ENCODE measurements around the gene THBD.

THBD gene

GRCh38 chr20:23087587-23088251 lies 38.2 kb upstream of the THBD start:
- Mint-ChIP-seq H3K9me3 (no peaks in the 10 kb centered on the region), H3K27ac (no peak overlapping the region), H3K4me3 (no peak overlapping the region), H3K27me3 (peaks cover 31% of the 10 kb centered on the region), H3K4me1 (no peaks in the 10 kb centered on the region), H3K36me3 (no peaks in the 10 kb centered on the region)
- peak; percentile 14 for ATAC-seq

- Mint-ChIP-seq H3K27ac (no peak overlapping the region), H3K4me1 (no peaks in the 10 kb centered on the region), H3K27me3 (peaks cover 31% of the 10 kb centered on the region), H3K4me3 (no peak overlapping the region), H3K9me3 (no peaks in the 10 kb centered on the region), H3K36me3 (no peaks in the 10 kb centered on the region)
- ATAC-seq: no peak
Observed at GRCh38 chr20:23086931-23087411, 37.5 kb upstream of the THBD start.

GRCh38 chr20:23086056-23086566 lies 36.6 kb upstream of the THBD start, which contains the start of gene CD93:
CD93 (minus strand) TSS chr20:23086324; CDS start chr20:23086192, 132 bp downstream.
- Mint-ChIP-seq H3K36me3 (no peaks in the 10 kb centered on the region), H3K4me3 (no peak within 1 kb of the TSS), H3K4me1 (no peaks in the 10 kb centered on the region), H3K9me3 (no peaks in the 10 kb centered on the region), H3K27me3 (peaks cover 31% of the 10 kb centered on the region), H3K27ac (no peak within 1 kb of the TSS)
- ATAC-seq: no peak

- no peaks in the 10 kb centered on the region for H3K9me3 Mint-ChIP-seq
- ATAC-seq: no peak
- H3K4me3 Mint-ChIP-seq: no peak overlapping the region
- peaks cover 31% of the 10 kb centered on the region for H3K27me3 Mint-ChIP-seq
- H3K4me1 Mint-ChIP-seq: no peaks in the 10 kb centered on the region
- no peaks in the 10 kb centered on the region for H3K36me3 Mint-ChIP-seq
- no peak overlapping the region for H3K27ac Mint-ChIP-seq
Observed at GRCh38 chr20:23085436-23086055, 36.1 kb upstream of the THBD start.

- Mint-ChIP-seq H3K4me3 (no peak overlapping the region), H3K27ac (no peak overlapping the region), H3K4me1 (no peaks in the 10 kb centered on the region), H3K9me3 (no peaks in the 10 kb centered on the region), H3K27me3 (peaks cover 31% of the 10 kb centered on the region), H3K36me3 (no peaks in the 10 kb centered on the region)
- no peak for ATAC-seq
Observed at GRCh38 chr20:23084845-23085365, 35.4 kb upstream of the THBD start.

GRCh38 chr20:23084282-23084844 lies 34.9 kb upstream of the THBD start:
- Mint-ChIP-seq H3K27me3 (peaks cover 31% of the 10 kb centered on the region), H3K9me3 (no peaks in the 10 kb centered on the region), H3K27ac (no peak overlapping the region), H3K4me3 (no peak overlapping the region), H3K36me3 (no peaks in the 10 kb centered on the region), H3K4me1 (no peaks in the 10 kb centered on the region)
- ATAC-seq: no peak

GRCh38 chr20:23083553-23084220 lies 34.2 kb upstream of the THBD start:
- Mint-ChIP-seq H3K9me3 (no peaks in the 10 kb centered on the region), H3K4me1 (no peaks in the 10 kb centered on the region), H3K36me3 (no peaks in the 10 kb centered on the region), H3K27me3 (peaks cover 28% of the 10 kb centered on the region), H3K27ac (no peak overlapping the region), H3K4me3 (no peak overlapping the region)
- no peak for ATAC-seq

- H3K9me3 Mint-ChIP-seq: no peaks in the 10 kb centered on the region
- H3K4me3 Mint-ChIP-seq: no peak overlapping the region
- no peaks in the 10 kb centered on the region for H3K36me3 Mint-ChIP-seq
- no peaks in the 10 kb centered on the region for H3K4me1 Mint-ChIP-seq
- H3K27me3 Mint-ChIP-seq: peaks cover 21% of the 10 kb centered on the region
- H3K27ac Mint-ChIP-seq: no peak overlapping the region
- ATAC-seq: no peak
Observed at GRCh38 chr20:23082846-23083552, 33.5 kb upstream of the THBD start.

GRCh38 chr20:23081263-23081819 lies 31.9 kb upstream of the THBD start:
- Mint-ChIP-seq H3K27me3 (peaks cover 5% of the 10 kb centered on the region), H3K4me3 (no peak overlapping the region), H3K36me3 (no peaks in the 10 kb centered on the region), H3K4me1 (no peaks in the 10 kb centered on the region), H3K9me3 (no peaks in the 10 kb centered on the region), H3K27ac (no peak overlapping the region)
- no peak for ATAC-seq

GRCh38 chr20:23080521-23080920 lies 31.0 kb upstream of the THBD start:
- Mint-ChIP-seq H3K36me3 (no peaks in the 10 kb centered on the region), H3K27ac (no peak overlapping the region), H3K27me3 (no peaks in the 10 kb centered on the region), H3K4me3 (no peak overlapping the region), H3K9me3 (no peaks in the 10 kb centered on the region), H3K4me1 (no peaks in the 10 kb centered on the region)
- no peak for ATAC-seq

- Mint-ChIP-seq H3K4me1 (no peaks in the 10 kb centered on the region), H3K9me3 (peaks cover 3% of the 10 kb centered on the region), H3K27me3 (peaks cover 5% of the 10 kb centered on the region), H3K4me3 (no peak overlapping the region), H3K36me3 (no peaks in the 10 kb centered on the region), H3K27ac (no peak overlapping the region)
- no peak for ATAC-seq
Observed at GRCh38 chr20:23079926-23080325, 30.5 kb upstream of the THBD start.

GRCh38 chr20:23079016-23079351 lies 29.5 kb upstream of the THBD start:
- Mint-ChIP-seq H3K36me3 (no peaks in the 10 kb centered on the region), H3K27me3 (peaks cover 10% of the 10 kb centered on the region), H3K9me3 (peaks cover 3% of the 10 kb centered on the region), H3K4me3 (no peak overlapping the region), H3K4me1 (no peaks in the 10 kb centered on the region), H3K27ac (no peak overlapping the region)
- no peak for ATAC-seq

- H3K9me3 Mint-ChIP-seq: peaks cover 3% of the 10 kb centered on the region
- no peaks in the 10 kb centered on the region for H3K36me3 Mint-ChIP-seq
- ATAC-seq: no peak
- H3K27ac Mint-ChIP-seq: no peak overlapping the region
- H3K4me1 Mint-ChIP-seq: no peaks in the 10 kb centered on the region
- no peak overlapping the region for H3K4me3 Mint-ChIP-seq
- H3K27me3 Mint-ChIP-seq: peaks cover 10% of the 10 kb centered on the region
Observed at GRCh38 chr20:23078351-23079015, 29.0 kb upstream of the THBD start.

- peaks cover 10% of the 10 kb centered on the region for H3K27me3 Mint-ChIP-seq
Observed at GRCh38 chr20:23077277-23077676, 27.8 kb upstream of the THBD start.

More at GRCh38 chr20:23077277-23077676, 27.8 kb upstream of the THBD start:
- H3K9me3 Mint-ChIP-seq: peaks cover 3% of the 10 kb centered on the region
- H3K4me1 Mint-ChIP-seq: no peaks in the 10 kb centered on the region
- ATAC-seq: no peak
- H3K4me3 Mint-ChIP-seq: no peak overlapping the region
- H3K27ac Mint-ChIP-seq: no peak overlapping the region
- H3K36me3 Mint-ChIP-seq: no peaks in the 10 kb centered on the region

Data from stimulated activated memory B cell treated with anti-CD40 and anti-IgM and Interleukin-4, amounts not matched to agents 10 μg/mL and 1 μg/mL and 100 μg/mL, for 72 hours (primary cell).